Activated naive CD4-positive, alpha-beta T cell treated with anti-CD3 and anti-CD28 coated beads, Interleukin-2, amount 50 U/mL, for 72 hours (primary cell): ENCODE measurements around the gene IFI27. TPM values are rescaled to one million over a fixed set of nuclear protein-coding genes. Genes with fewer than 3 reads are reported as not detected.

ENCODE experiments used
- ATAC-seq, 2 donors: fragments of 150-1000 bp; cut with Tn5 transposase; 2 replicates each; pipeline ENCODE4 v1.10.0; 2021; ENCODE audit warnings: mild to moderate bottlenecking in 2 of 2, moderate library complexity in 2 of 2
- DNase-seq, 2 donors: peaks; one replicate each; pipeline ENCODE4 v3.0.0; 2021 to 2022; ENCODE audit warnings: low spot score in 2 of 2
- H3K27ac Mint-ChIP-seq, 2 donors: one replicate each; pipeline ENCODE4 v1.8.0; 2022; ENCODE audit warnings: mild to moderate bottlenecking in 2 of 2, mixed read lengths in 2 of 2
- H3K36me3 Mint-ChIP-seq, 2 donors: one replicate each; pipeline ENCODE4 v1.8.0; 2022; ENCODE audit warnings: mixed read lengths in 2 of 2
- H3K9me3 Mint-ChIP-seq, 2 donors: one replicate each; pipeline ENCODE4 v1.8.0; 2022; ENCODE audit warnings: mixed read lengths in 2 of 2
- total RNA-seq, 2 donors: library from RNA; stranded (reverse); gene quantifications; one replicate each; pipeline ENCODE4 v1.2.3, GENCODE V29; 2022

Gene IFI27
- total RNA-seq, 2 donors from 2014 or later: 2.5 to 3.0 TPM

GRCh38 chr14:94097091-94097490, 13.4 kb upstream of the IFI27 start:
- no peaks in the 10 kb centered on the region for H3K9me3 Mint-ChIP-seq
- ATAC-seq: no peak
- H3K36me3 Mint-ChIP-seq: no peaks in the 10 kb centered on the region
- peak overlapping the region in 1 of 2 donors; percentile 70 for H3K27ac Mint-ChIP-seq
- DNase-seq: no peak

DNA sequence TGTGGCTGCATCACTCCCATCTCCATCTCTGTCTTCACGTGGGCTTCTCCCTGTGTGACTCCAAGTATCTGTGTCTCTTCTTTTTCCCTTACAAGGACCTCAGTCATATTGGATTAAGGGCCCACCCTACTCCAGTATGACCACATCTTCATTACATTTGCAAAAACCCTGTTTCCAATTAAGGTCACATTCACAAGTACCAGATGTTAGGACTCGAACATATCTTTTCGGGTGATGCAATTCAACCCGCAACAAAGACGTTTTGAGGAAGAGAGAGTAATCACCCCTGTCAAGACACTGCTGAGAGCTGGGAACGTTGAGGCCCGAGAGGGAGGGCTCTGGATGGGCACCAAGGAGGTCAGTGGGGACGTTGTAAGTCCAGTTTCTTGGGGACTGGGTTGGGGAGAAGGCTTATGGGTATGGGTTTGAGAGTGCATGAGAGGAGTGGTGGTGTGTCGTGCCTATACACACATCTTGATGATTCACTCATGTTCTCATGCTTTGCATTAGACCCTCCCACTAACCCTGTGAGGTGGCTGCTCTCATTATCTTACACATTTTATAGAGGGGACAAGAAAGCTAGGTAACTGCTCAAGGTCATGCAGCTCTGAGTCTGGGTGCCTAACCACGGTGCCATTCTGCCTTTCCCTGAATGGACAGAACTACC, 12.1 kb upstream of the IFI27 start:
- Mint-ChIP-seq H3K27ac (peak overlapping the region; percentile 4 to 89), H3K9me3 (no peaks in the 10 kb centered on the region), H3K36me3 (no peaks in the 10 kb centered on the region)
- DNase-seq (no peak), ATAC-seq (no peak)

GRCh38 chr14:94099006-94099405, 11.5 kb upstream of the IFI27 start:
- no peak for ATAC-seq
- DNase-seq: no peak
- no peaks in the 10 kb centered on the region for H3K9me3 Mint-ChIP-seq
- H3K36me3 Mint-ChIP-seq: no peaks in the 10 kb centered on the region
- H3K27ac Mint-ChIP-seq: peak overlapping the region; percentile 4 to 89

DNA sequence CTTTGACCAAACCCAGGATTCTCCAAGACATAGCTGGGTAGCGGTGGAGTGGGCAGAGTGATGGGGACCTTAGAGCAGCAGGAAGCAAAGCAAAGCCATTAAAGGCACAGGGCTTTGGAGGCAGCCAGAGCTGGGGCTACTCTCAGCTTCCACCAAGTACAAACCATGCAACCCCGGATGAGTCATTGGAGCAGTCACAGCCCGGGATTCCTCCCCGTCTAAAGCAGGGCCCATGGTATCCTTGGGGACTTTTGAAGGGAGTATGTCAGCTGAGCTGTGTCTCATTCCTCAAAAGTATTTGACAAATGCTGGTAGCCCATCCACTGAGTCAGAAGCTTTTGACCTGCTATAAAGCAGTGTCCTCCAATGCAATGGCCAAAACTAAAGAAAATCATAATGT, 9.7 kb upstream of the IFI27 start:
- ATAC-seq: peak in 1 of 2 donors; percentile 14
- no peak overlapping the region for H3K27ac Mint-ChIP-seq

GRCh38 chr14:94101748-94102147, 8.8 kb upstream of the IFI27 start:
- no peak for DNase-seq
- Mint-ChIP-seq H3K9me3 (no peaks in the 10 kb centered on the region), H3K36me3 (no peaks in the 10 kb centered on the region), H3K27ac (no peak overlapping the region)
- no peak for ATAC-seq

More for the DNA sequence above, 9.7 kb upstream of the IFI27 start:
- DNase-seq: no peak
- no peaks in the 10 kb centered on the region for H3K36me3 Mint-ChIP-seq
- H3K9me3 Mint-ChIP-seq: no peaks in the 10 kb centered on the region

DNA sequence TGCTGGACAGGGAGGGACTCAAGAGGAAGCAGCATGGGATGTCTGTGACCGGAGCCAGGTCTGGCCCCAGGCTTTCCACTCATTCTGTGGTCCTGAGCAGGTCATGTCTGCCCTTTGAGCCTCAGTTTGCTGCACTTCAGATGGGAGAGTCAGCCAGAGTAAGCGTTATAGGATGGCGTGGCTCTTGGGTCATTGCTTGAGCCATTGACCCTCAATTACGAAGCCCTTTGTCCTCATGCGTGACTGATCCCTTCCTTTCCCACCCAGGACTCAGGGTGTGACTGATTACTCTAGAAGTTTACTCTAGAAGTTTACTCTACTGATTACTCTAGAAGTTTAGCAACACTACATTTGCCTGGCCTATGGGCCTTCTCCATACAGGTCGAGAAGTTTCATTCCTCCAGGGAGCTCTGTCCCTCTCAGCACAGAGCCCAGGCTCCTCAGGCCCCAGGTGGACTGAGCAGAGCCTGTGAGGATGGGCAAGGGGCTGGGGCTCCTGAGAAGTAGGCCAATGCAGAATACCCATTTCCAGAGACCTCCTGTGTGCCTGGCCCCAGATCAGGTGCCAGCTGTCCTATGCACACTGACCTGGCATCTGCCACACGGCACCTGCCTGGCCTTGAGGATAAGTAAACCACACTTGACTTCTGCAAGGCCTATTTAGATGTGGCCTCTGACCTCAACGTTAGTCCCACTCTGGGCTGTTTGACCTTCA, 7.6 kb upstream of the IFI27 start:
- no peaks in the 10 kb centered on the region for H3K36me3 Mint-ChIP-seq
- no peak for DNase-seq
- ATAC-seq: no peak
- H3K9me3 Mint-ChIP-seq: no peaks in the 10 kb centered on the region
- H3K27ac Mint-ChIP-seq: peak overlapping the region in 1 of 2 donors; percentile 23

DNA sequence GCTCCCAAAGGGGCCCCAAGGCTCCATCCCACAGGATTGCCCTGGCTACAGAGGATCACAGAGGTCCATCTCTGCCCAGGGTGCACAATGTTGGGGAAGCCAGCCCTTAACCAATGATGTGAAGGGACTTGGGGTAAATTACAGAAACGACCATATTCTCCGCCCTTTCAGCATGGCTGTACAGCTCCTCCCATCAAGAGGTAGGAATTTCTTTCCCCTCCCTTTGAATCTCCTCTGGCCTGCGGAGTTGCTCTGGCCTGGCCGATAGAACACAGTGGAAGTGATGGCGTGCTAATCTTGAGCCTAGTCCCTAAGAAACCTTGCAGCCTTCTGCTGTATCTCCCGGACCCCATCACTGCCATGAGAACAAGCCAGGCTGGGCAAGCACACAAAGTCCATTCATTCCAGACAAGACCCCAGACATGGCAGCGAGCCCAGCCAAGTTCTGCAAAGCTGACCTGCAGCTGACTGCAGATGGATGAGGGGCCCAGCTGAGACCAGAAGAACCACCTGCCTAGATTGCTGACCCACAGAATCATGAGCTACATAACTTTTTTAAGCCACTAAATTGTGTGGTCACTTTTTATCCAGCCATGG, 6.9 kb upstream of the IFI27 start:
- DNase-seq (no peak), ATAC-seq (no peak)
- Mint-ChIP-seq H3K9me3 (no peaks in the 10 kb centered on the region), H3K36me3 (no peaks in the 10 kb centered on the region), H3K27ac (peak overlapping the region in 1 of 2 donors; percentile 20)

DNA sequence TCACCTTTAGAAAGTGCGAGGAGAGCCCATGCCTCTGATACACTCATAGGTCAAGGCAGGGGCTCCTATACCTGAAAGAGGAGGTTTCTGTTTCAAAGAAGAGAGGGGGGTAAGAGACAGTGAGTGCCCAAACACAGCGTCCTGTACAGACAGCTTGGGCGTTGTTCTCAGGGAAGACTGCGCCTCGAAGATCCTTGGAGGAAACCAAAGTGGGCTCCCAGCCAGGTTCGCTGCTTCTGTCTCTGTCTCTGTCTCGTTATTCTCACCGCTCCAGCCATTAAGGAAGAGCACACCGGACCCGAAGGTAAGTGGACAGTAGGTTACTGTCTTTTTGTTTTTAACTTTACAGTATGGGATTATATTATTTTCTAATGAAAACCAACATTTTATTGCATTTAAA, 5.8 kb upstream of the IFI27 start:
- Mint-ChIP-seq H3K27ac (no peak overlapping the region), H3K9me3 (no peaks in the 10 kb centered on the region)
- ATAC-seq: no peak

GRCh38 chr14:94109915-94110250, 653 bp upstream of the IFI27 start:
- peak overlapping the region in 1 of 2 donors; percentile 65 for H3K27ac Mint-ChIP-seq
- no peak for DNase-seq
- H3K36me3 Mint-ChIP-seq: no peaks in the 10 kb centered on the region
- H3K9me3 Mint-ChIP-seq: no peaks in the 10 kb centered on the region
- no peak for ATAC-seq

More for the DNA sequence above, 5.8 kb upstream of the IFI27 start:
- H3K36me3 Mint-ChIP-seq: no peaks in the 10 kb centered on the region
- DNase-seq: no peak

GRCh38 chr14:94111276-94112095, 950 bp downstream of the IFI27 start:
- Mint-ChIP-seq H3K27ac (no peak overlapping the region), H3K36me3 (no peaks in the 10 kb centered on the region), H3K9me3 (no peaks in the 10 kb centered on the region)
- no peak for ATAC-seq
- no peak for DNase-seq

DNA sequence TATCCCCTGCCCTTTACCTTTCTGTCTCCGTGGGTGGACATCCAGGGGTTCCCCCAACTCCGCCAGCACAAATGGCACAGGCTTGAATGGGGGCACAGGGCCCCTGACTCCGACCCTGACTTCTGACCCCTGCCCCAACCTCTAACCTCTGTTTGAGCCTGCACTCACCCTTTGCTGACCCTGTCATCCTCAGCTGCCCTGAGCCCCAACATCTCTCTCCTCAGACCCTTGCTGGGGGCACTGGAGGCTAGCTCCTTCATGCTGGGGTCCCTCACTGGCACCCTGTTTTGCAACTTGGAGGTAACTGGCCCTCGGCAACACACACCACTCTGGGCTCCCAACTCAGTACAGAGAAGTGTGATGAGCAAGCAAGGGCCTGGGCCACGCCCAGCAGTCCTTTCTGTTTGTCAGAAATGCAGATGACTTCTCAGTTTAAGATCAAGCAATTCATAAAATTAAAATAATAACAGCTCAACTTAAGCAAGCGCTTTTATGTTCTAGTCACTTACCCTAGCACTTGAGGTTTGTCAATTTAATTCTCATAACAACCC, 2.1 kb downstream of the IFI27 start:
- DNase-seq (no peak), ATAC-seq (no peak)
- Mint-ChIP-seq H3K27ac (peak overlapping the region; percentile 41 to 66), H3K36me3 (no peaks in the 10 kb centered on the region), H3K9me3 (no peaks in the 10 kb centered on the region)

DNA sequence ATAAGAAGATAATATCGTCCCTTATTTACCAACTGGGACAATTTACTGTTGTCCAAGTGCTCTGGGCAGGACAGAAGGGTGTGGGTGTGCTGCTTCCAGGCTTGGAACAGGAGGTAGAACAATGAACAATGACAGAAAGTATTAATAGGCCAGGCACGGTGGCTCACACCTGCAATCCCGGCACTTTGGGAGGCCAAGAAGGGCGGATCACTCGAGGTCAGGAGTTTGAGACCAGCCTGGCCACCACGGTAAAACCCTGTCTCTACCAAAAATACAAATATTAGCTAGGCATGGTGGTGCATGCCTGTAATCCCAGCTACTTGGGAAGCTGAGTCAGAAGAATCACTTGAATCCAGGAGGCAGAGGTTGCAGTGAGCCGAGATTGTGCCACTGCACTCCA, 2.5 kb downstream of the IFI27 start:
- Mint-ChIP-seq H3K27ac (peak overlapping the region in 1 of 2 donors; percentile 66), H3K36me3 (no peaks in the 10 kb centered on the region), H3K9me3 (no peaks in the 10 kb centered on the region)
- no peak for ATAC-seq
- DNase-seq: no peak

GRCh38 chr14:94113490-94113889, 3.0 kb downstream of the IFI27 start:
- Mint-ChIP-seq H3K36me3 (no peaks in the 10 kb centered on the region), H3K9me3 (no peaks in the 10 kb centered on the region)
- no peak for ATAC-seq

DNA sequence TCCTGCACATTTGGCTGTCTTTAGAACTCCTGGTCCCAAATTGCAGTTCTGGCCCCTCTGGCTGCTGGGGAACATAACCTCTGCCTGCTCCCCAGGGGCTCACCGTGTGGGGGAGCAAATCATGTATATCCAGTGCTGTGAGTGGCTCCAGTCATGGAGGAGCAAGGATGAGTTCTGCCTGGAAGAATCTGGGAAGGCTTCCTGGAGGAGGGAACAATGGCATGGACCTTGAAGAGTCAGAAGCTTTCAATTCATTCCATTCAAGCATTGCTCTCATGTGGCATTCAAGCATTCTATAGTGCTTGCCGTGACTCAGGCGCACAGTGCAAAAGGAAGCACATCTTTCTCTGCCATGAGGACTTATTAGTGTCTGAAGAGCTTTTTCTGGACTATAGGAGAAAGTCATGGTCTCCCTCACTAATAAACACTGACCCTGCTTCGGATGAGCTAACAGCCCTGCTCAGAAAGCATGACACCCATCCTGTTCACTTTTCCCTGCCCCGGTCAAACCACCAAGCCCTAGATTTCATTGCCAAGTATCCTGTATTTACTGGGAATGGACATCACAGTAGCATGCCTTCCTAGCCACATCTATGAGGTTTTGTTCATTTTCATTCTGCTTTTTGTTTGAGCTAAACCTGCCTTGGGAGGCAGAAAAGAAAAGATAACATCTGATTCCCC, 3.5 kb downstream of the IFI27 start:
- no peaks in the 10 kb centered on the region for H3K9me3 Mint-ChIP-seq
- DNase-seq (no peak), ATAC-seq (no peak)
- no peaks in the 10 kb centered on the region for H3K36me3 Mint-ChIP-seq
- H3K27ac Mint-ChIP-seq: peak overlapping the region in 1 of 2 donors; percentile 9

More at GRCh38 chr14:94113490-94113889, 3.0 kb downstream of the IFI27 start:
- no peak for DNase-seq
- peak overlapping the region in 1 of 2 donors; percentile 9 for H3K27ac Mint-ChIP-seq

DNA sequence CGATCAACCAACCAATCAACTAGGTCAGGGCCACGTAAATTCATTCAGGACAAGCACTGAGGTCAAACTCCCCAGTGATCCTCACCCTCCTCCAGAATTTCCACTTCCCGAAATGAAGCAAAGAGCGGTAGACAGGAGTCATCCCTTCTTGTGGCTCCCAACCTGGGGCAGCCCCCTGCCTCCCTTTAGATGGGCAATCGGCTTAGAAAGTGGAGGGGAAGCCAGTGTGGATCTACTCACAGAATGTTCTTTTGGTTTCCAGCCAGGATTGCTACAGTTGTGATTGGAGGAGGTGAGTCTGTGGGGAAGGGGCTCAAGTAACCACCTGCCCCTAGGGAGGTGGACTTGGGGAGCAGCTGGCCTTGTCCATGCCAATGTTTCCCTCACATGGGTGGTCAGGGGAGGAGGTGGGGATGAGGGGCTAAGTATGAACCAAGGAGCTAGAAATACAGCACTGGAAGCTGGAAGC, 4.1 kb downstream of the IFI27 start:
- Mint-ChIP-seq H3K36me3 (peaks cover 3 to 4% of the 10 kb centered on the region in 2 donors), H3K27ac (no peak overlapping the region), H3K9me3 (peaks cover 3% of the 10 kb centered on the region in 2 donors)
- no peak for DNase-seq
- no peak for ATAC-seq

GRCh38 chr14:94115058-94115591, 4.6 kb downstream of the IFI27 start:
- Mint-ChIP-seq H3K27ac (no peak overlapping the region), H3K36me3 (peaks cover 7 to 8% of the 10 kb centered on the region in 2 donors), H3K9me3 (peaks cover 4 to 6% of the 10 kb centered on the region in 2 donors)
- ATAC-seq (no peak), DNase-seq (no peak)
